ENCODE data around the gene CLEC19A. TPM values are rescaled to one million over a fixed set of nuclear protein-coding genes. Genes with fewer than 3 reads are reported as not detected.
"Not testable (repeated sequence)": the region's sequence is repeated elsewhere in the genome, so short reads cannot be mapped to it uniquely, and the experiment has no call there.

The CLEC19A gene
- total RNA-seq, 1 donor from 2014 or later = 0.13 TPM

DNA sequence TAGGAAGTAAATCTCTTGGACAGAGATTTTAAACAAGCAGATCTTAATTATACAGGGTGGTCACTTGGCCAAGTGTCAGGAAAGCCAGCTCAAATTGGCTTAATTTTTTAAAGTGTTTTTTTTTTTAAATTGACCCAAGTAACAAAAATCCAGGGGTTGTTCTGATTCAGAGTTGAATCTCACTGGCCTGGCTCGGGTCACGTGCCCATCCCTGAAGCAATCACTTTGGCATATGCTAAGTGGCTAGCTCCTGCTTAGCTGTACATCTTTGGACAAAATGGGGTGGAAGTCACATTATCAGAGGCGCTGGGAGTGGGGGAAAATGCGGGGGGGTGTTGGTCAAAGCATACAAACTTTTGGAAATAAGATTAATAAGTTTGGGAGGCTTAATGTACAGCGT lies 23.6 kb downstream of the CLEC19A start:
- intact Hi-C loops (cut with DNase I) = no loop called here
- no peak for DNase-seq (ENCODE audit: low spot score)
- ATAC-seq = no peak

DNA sequence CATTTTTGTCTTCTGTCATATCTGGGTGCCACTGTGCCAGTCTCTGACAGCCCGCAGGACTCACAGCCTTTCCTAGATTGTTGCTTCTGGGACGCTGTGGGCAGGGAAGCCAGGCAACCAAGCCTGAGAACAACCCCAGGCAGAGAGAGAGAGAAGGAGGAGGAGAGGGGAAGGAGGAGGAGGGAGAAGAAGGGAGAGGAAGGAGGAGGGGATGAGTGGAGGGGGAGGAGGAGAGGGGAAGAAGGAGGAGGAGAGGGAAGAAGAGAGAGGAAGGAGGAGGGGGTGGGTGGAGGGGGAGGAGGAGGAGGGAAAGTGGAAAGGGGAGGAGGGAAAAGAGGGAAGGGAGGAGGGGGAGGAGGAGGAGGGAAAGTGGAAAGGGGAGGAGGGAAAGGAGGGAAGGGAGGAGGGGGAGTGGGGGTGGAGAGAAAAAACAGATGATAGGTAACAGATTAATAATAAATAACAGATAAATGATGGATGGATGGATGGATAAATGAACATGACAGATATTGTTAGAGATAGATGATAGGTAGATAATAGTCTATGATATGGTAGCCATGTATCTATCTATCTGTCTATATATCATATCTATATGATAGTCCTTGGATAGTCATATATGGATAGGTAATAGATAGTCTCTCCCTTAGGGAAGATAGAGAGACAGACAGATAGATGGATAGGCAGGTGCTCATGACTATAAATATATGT lies 29.3 kb downstream of the CLEC19A start:
- ATAC-seq (no peak), DNase-seq (ENCODE audit: low spot score) (no peak)
- intact Hi-C loops (cut with DNase I) = no loop called here

DNA sequence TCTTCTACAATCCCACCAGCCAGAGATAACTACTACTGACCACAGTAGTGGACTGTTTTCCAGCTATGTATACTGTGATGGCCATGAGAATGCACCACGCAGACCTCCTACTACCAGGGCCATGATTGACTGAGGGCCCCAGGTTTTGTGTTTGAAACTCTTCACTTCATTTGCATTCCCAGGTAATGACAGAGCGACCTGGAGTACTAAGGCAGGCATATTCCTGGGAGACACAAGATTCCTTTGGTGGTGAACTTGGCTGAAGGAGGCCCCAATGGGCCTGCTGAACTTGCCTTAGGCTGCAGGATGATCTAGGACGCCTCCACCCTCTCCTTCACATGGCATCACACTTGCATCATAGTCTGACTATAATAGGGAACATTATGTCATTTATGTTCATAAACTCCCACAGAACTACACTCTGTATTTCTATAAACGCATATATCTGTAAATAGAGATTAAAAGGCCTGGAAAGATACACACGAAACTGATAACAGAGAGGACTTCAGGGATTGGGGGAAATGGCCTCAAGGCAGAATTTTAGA lies 30.4 kb downstream of the CLEC19A start:
- intact Hi-C loops (cut with DNase I) = no loop called here
- DNase-seq (ENCODE audit: low spot score) (no peak), ATAC-seq (no peak)

DNA sequence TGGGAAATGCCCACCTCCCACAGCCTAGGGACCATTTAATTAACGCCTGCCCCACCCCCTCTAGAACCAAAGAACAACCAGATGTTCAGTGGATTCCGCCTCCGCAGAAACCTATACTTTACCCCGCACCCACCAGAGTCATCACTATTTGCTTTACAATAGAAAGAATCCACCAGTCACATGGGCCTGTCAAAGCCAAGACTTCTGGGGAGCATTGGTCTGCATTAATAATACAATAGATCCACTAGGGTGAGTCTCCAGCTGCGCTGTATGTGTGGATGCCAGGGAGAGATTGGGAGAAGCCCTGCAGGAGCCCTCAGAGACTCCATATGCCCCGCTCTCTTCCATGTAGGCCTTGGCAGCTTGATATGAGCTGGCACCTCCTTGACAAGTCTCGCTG lies 31.3 kb downstream of the CLEC19A start:
- ATAC-seq = no peak
- DNase-seq (ENCODE audit: low spot score) = no peak
- intact Hi-C loops (cut with DNase I) = no loop called here

DNA sequence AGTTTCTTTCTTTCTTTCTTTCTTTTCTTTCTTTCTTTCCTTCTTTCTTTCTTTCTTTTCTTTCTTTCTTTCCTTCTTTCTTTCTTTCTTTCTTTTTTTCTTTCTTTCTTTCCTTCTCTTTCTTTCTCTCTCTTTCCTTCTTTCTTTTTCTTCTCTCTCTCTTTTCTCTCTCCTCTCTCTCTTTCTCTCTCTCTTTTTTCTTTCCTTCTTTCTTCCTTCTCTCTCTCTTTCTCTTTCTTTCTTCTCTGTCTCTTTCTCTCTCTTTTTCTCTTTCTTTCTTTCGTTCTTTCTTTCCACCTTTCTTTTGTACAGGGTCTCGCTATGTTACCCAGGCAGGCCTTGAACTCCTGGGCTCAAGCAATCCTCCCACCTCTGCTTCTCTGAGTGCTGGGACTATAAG lies 35.7 kb downstream of the CLEC19A start:
- DNase-seq (ENCODE audit: low spot score); ATAC-seq; intact Hi-C loops (cut with DNase I): not testable (repeated sequence)

DNA sequence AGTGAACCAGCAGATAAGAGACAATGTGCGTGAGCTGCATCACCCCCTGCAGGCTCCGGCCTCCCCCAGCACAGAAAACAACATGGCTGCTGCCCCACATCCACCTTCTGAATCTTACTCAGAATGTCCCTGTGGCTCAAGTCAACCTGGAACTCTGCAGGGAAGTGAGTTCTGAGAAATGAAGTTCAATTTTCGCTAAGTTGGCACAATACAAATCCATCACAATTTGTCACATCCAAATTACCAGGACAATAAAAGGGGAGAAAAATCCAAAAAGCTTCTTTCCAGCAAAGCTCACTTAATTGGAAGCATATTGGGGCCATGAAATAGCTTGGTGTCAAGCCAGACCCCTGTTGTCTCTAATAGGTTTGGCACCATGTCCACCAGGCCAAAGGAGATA lies 38.1 kb downstream of the CLEC19A start:
- ATAC-seq (no peak), DNase-seq (ENCODE audit: low spot score) (no peak)
- intact Hi-C loops (cut with DNase I) = no loop called here

DNA sequence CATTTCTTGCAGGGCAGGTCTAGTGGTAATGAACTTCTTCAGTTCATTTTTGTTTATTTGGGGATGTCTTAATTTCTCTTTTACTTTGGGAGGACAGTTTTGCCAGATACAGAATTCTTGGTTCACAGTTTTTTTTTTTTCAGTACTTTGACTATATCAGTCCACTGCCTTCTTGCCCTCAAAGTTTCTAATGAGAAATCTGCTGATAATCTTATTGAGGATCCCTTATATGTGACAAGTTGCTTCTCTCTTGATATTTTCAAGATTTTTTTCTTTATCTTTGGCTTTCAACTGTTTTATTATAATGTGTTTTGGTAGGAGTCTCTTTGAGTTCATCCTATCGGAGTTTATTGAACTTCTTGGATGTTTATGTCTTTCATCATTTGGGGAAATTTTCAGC lies 42.8 kb downstream of the CLEC19A start:
- ATAC-seq = no peak
- intact Hi-C loops (cut with DNase I) = no loop called here
- DNase-seq (ENCODE audit: low spot score) = no peak

DNA sequence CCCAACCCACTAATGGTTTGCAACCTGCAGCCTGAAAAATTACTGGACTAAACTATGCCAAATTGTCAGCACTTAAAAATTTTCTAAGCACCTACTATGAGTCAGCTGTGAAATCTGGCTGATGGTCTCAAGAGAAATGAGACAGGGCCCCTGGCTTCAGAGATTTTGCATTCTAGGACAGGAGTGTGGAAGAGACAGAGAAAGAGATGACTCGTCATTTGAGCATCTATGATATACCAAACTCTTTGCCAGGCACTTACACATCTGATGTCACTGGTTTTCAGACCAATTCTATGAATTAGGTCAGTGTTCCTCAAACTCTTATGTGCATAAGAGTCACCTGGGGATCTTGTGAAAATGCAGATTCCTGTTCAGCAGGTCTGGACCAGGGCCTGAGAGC lies 44.4 kb downstream of the CLEC19A start:
- intact Hi-C loops (cut with DNase I) = no loop called here
- no peak for ATAC-seq
- DNase-seq (ENCODE audit: low spot score) = no peak

DNA sequence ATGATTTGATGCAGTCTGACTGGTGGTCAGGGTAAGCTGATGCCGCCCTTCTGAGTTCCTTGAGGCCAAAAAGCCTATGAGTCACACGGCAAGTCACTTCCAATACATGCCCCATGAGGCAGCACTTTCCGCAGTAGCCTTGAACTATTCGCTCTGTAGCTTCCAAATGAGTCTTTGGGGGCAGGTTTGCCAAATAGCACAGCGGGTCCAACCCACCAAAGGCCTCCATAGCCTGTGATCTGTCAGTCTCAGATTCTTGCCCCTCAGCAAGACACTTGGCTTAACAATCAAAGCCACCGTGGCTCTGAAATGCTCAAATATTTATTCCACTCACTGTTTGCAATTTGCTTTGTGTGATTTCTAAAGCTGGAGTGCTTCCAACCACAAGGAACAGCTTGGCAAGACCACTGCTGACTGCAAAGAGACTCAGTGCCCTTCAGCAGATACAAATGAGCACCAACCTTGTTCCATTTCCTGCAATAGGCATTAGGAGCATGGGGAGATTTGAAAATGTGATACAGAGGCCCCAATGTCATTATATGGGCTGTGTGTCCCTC lies 45.4 kb downstream of the CLEC19A start:
- intact Hi-C loops (cut with DNase I) = no loop called here
- ATAC-seq = no peak
- DNase-seq (ENCODE audit: low spot score) = no peak

DNA sequence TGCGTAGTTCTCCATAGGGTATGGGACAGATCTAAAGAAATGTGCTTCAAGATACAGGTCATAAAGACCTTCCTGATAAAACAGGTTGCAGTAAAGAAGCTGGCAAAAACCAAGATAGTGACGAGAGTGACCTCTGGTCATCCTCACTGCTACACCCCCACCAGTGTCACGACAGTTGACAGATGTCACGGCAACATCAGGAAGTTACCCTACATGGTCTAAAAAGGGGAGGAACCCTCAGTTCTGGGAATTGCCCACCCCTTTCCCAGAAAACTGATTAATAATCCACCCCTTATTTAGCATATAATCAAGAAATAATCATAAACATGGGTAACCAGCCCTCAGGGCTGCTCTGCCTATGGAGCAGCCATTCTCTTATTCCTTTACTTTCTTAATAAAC lies 46.3 kb downstream of the CLEC19A start:
- ATAC-seq (no peak), DNase-seq (ENCODE audit: low spot score) (no peak)
- intact Hi-C loops (cut with DNase I) = no loop called here

DNA sequence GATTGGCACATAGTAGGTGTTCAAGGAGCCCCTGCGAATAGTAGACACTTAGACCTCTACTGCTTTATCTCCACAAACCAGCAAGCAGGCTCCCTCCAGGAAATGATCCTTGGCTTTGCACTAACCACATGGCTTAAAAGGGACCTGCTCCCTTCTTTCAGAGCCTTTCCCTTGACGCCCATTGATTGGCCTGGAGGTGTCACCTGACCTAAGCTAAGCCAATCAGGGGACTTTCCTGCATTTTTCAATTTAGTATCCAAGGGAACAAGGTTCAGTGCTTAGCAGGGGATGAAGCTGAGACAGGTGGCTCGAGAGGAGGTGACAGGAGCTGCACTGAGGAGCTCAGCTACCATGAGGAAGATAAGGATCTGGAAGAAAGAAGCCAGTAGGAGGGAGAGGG lies 52.8 kb downstream of the CLEC19A start:
- intact Hi-C loops (cut with DNase I) = no loop called here
- DNase-seq (ENCODE audit: low spot score) = no peak
- no peak for ATAC-seq

DNA sequence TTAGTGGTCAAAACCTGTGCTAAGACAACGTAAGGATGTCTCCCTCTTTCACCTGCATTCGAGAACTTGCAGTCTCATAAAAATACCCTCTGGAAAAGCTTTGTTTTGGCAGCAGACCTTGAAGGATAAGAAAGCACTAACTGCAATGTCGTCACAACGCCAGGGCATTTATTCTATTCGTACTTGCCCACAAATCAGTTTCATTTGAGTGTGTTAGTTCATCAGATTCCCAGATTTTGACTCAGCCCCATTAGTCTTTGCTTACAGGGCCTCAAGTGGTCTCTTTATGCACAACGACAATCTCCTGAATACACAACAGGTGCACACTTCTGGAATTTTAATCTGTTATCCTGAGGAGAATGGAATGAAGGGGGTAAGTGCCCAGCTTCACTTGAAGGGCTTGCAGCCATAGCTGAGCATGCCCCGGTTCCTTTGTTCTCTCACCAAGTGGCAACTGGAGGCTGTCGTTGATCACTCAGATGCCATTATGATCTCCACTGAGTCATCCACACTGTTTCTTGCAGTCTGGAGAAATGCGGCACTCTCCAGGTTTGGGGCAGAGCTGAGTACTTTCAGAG lies 58.8 kb downstream of the CLEC19A start:
- intact Hi-C loops (cut with DNase I) = no loop called here
- ATAC-seq (no peak), DNase-seq (ENCODE audit: low spot score) (no peak)

DNA sequence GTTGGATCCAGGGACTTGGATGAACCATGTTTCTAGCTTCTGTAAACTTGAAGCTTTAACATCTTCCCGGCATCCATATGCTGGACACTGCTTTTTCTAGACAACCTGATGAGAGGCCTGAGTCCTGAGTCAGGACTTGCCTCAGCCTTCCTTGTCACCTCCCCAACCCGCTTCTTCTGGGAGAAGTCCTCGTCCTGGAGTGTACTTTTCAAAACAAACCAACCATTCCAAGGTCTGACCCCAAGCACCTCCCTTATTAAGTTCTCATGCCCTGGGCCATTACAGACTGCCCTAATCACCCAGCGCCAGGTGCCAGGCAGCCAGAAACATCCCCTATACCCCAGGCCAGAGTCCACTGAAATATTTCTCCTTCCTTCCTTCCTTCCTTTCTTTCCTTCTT lies 59.4 kb downstream of the CLEC19A start:
- intact Hi-C loops (cut with DNase I) = loop anchor here (5.0 kb wide), 1 partner anchor 48 kb away; no protein-coding TSS in a partner anchor
- ATAC-seq = no peak
- DNase-seq (ENCODE audit: low spot score) = no peak

DNA sequence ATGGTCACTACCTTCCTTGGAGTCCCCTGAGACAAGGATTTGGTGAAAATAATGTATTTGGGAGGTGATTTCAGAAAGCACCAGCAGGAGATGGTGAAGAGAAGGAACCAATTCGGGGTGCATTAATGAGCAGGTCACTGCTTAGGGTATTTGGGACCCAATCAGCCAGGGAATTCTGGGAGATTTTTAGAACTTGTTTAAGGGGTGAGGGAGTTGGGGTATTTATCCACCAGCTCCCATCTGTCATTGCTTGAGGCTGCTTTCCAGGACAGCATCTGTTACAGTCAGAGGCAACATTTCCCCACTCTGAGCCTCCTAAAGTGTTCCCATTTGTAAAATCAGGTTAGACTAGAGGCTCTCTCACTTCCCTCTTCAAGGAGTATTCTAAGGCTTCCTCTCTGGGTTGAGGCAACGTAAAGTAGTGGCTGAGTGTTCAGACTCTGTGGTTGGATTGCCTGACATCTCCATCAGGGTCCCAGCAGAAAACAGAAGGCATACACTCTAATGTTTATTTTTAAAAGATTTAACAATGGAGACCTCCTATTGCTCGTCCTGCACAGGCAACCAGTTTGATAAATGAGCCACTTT lies 60.9 kb downstream of the CLEC19A start:
- intact Hi-C loops (cut with DNase I) = loop anchor here (5.0 kb wide), 1 partner anchor 49 kb away; no protein-coding TSS in a partner anchor
- no peak for ATAC-seq
- DNase-seq (ENCODE audit: low spot score) = no peak

DNA sequence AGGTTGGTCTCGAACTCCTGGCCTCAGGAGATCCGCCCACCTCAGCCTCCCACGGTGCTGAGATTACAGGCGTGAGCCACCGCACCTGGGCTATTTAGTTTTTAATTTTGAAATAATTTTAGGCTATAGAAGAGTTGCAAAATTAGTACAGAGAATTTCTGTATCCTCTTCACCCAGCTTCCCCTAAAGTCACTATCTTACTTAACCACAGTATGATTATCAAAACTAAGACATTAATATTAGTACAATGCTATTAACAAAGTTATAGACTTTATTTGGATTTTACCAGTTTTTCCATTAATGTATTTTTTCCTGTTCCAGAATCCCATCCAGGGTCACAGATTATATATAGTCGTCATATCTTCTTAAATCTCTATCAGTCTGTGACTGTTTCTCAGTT lies 62.6 kb downstream of the CLEC19A start:
- no peak for DNase-seq (ENCODE audit: low spot score)
- intact Hi-C loops (cut with DNase I) = loop anchor here (5.0 kb wide), 1 partner anchor 51 kb away; no protein-coding TSS in a partner anchor
- no peak for ATAC-seq

DNA sequence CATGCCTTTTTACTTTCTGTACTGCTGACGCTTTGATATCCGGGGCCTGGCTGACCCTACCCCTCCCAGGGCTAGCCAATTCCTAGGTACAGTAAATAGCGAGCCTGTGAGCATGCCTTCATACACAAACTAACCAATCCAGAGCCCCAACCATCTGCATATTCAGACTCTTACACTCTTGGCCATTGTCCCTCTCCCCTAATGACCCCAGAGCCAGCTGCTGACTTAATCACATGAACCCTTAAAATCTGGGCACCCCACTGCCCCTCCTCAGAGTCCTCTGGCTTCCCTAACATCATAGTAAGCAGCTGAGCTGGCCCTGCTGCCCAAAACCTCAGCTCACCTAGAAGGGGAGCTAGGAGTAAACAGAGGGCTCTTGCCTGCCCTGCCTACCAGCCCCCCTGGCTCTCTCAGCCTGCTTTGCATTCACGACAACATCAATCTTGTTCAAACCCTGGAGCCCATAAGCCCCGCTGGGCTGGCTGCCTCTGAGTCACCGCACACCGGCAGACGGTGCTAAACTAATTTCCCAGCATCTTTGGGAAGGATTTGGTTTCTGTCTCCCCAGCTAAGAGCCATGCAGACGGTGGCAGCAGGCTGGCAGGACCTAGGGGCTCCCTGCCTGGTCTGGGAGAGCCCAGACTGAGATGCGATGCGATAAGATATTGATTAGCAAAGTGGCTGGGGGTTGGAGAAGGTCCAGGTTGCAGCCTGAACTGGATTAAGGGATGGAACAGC lies 63.2 kb downstream of the CLEC19A start:
- intact Hi-C loops (cut with DNase I) = loop anchor here (5.0 kb wide), 1 partner anchor 51 kb away; no protein-coding TSS in a partner anchor
- no peak for DNase-seq (ENCODE audit: low spot score)
- no peak for ATAC-seq

DNA sequence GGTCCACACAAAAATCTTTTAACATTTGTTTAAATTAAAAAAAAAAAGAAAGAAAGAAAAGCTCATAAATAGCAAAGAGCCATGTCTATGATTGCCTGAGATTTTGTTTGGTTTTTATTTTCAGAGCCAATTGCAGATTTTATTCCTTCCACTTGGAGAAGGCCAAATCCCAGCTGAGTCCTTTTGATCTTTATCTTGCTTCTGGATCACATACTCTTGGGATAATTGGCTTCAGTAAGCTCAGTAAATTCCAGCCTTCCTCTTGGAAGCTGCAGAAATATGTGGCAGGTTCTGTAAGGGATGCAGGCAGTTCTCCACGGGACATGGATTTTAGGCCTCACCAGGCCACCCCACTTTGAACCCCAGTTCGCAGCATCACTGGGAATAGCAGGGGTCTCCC lies 68.8 kb downstream of the CLEC19A start:
- no peak for ATAC-seq
- intact Hi-C loops (cut with DNase I) = no loop called here

DNA sequence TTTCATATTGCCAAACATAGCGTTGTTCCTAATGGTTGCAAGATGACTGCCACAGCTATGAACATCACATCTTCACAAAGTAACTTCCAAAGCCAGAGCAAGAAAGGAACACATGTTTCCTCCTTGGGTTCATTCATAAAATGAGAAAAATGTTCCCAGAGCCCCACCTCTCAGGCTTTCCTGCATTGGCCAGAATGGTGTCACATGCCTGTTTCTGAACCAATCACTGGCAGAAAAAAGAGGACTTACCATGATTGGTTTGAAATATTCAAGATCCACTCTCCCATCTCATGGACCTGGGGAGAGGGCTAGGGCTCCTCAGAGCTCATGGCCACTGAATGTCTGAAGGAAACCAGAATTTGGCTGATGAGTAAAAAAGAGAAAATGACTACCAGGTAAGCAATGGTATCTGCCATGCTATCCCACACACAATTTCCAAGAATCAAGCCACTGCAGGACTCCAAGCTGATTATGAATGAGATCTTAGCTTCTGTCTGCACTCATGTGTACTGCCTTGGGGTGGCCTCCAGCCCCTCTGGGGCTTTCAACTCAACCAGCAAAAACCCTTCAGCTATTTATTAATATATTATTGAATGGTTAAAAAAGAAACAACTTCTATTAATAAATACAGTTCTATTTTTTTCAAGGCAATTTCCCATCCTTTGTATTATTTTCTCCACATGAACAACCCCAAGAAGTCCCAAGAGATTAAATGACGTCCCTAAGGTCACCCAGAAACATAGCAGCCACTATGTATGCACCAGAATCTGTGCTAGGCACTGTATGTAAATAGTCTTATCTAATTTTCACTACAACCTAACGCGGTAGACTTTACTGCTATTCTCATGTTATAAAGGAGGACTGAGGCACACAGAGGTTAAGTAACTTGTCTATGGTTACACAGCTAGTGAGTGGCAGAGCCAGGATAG lies 70.8 kb downstream of the CLEC19A start:
- DNase-seq (ENCODE audit: low spot score) (no peak), ATAC-seq (no peak)
- intact Hi-C loops (cut with DNase I) = no loop called here

More for the DNA sequence above, 68.8 kb downstream of the CLEC19A start:
- no peak for DNase-seq (ENCODE audit: low spot score)

Measured in sciatic nerve (tissue), 2 donors.